BE2C (cell line): ENCODE results near the gene TPRA1.

ENCODE experiments used
- DNase-seq: peaks from one replicate; pipeline ENCODE4 v3.0.0-alpha.2; 2020
- H3K27me3 ChIP-seq: fragments of 250-450 bp; sonication (Bioruptor Pico); 2 replicates; pipeline ENCODE4 v1.5.1; 2020; ENCODE audit warnings: mild to moderate bottlenecking
- H3K36me3 ChIP-seq: fragments of 250-450 bp; sonication (Bioruptor Pico); 2 replicates; pipeline ENCODE4 v1.5.1; 2020; ENCODE audit warnings: mild to moderate bottlenecking
- H3K4me1 ChIP-seq: fragments of 250-450 bp; sonication (Bioruptor Pico); 2 replicates; pipeline ENCODE4 v1.5.1; 2020
- H3K4me3 ChIP-seq: 2 replicates; pipeline ENCODE4 v1.5.1; 2011; ENCODE audit warnings: low read depth, low read length
- H3K9me3 ChIP-seq: fragments of 250-450 bp; sonication (Bioruptor Pico); 2 replicates; pipeline ENCODE4 v1.5.1; 2020
- CTCF ChIP-seq: IDR thresholded peaks from 2 replicates; pipeline ENCODE4 v1.5.1; 2012; ENCODE audit warnings: mild to moderate bottlenecking, low read depth, low read length

The TPRA1 gene

GRCh38 chr3:127536830-127537812 is 53.4 kb downstream of the TPRA1 start:
- no peak for TF ChIP-seq CTCF
- no peak overlapping the region for H3K4me3 ChIP-seq
- no peak for DNase-seq
- no peaks in the 10 kb centered on the region for H3K4me1 ChIP-seq
- no peaks in the 10 kb centered on the region for H3K27me3 ChIP-seq
- no peaks in the 10 kb centered on the region for H3K9me3 ChIP-seq
- H3K36me3 ChIP-seq: no peaks in the 10 kb centered on the region

GRCh38 chr3:127535901-127536829 is 54.4 kb downstream of the TPRA1 start:
- no peak for TF ChIP-seq CTCF
- H3K4me1 ChIP-seq: no peaks in the 10 kb centered on the region
- H3K4me3 ChIP-seq: no peak overlapping the region
- H3K9me3 ChIP-seq: no peaks in the 10 kb centered on the region
- no peak for DNase-seq
- H3K27me3 ChIP-seq: no peaks in the 10 kb centered on the region
- no peaks in the 10 kb centered on the region for H3K36me3 ChIP-seq

GRCh38 chr3:127535106-127535785 is 55.3 kb downstream of the TPRA1 start:
- Histone ChIP-seq H3K27me3 (no peaks in the 10 kb centered on the region), H3K4me3 (no peak overlapping the region), H3K9me3 (no peaks in the 10 kb centered on the region), H3K36me3 (no peaks in the 10 kb centered on the region), H3K4me1 (no peaks in the 10 kb centered on the region)
- TF ChIP-seq CTCF: no peak
- DNase-seq: no peak

DNA sequence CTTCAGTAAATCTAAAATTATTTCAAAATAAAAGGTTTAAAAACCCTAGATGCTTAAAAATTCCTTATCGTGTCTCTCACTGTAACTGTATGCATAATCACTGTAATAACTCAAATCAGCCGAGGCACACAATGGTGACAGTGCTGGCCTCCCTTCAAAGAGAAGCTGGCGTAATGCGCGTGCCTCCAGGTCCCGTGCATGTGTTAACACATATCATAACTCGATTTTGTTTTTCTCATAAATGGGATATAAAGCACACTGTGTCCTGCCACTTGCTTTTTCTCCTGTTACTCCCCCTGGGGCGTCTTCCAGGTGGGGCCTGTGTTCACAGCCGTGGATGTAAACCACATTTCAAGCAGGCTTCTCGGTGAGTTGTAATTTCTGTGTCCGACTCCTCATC is 56.0 kb downstream of the TPRA1 start:
- DNase-seq: no peak
- H3K36me3 ChIP-seq: no peaks in the 10 kb centered on the region
- no peak overlapping the region for H3K4me3 ChIP-seq
- H3K9me3 ChIP-seq: no peaks in the 10 kb centered on the region
- no peak for TF ChIP-seq CTCF
- no peaks in the 10 kb centered on the region for H3K27me3 ChIP-seq
- no peaks in the 10 kb centered on the region for H3K4me1 ChIP-seq

DNA sequence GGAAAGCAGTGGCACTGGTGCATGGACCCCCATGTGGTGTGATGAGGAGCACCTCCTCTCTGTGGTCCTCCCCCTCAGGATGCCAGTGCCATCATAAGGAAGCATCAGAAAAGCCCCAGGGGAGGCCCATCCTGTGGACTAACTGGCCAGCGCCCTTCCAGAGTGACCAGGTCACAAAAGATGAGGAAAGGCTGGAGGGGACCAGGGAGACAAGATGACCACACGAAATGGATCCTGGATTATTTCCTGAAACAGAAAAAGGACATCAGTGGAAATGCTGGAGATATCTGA is 56.4 kb downstream of the TPRA1 start:
- Histone ChIP-seq H3K36me3 (no peaks in the 10 kb centered on the region), H3K4me3 (no peak overlapping the region), H3K27me3 (no peaks in the 10 kb centered on the region), H3K4me1 (no peaks in the 10 kb centered on the region), H3K9me3 (no peaks in the 10 kb centered on the region)
- no peak for DNase-seq
- TF ChIP-seq CTCF: no peak
